ENCODE data around the gene SLC52A3.

GRCh38 chr20:757506-757905 is 10.8 kb downstream of the SLC52A3 start:
- no peak for TF ChIP-seq EZH2 (IDR thresholded peaks at IDR 0.05; ENCODE audit: borderline replicate concordance, low read depth, low read length, severe bottlenecking)
- no peak for TF ChIP-seq CTCF (IDR thresholded peaks at IDR 0.05; ENCODE audit: extremely low read depth in 1 of 2, insufficient read depth in 1 of 2, low read depth in 1 of 2, low read length in 2 of 2)
- TF ChIP-seq JUN (IDR thresholded peaks at IDR 0.05; ENCODE audit: borderline replicate concordance, insufficient read depth, insufficient read length, low read depth), result no peak
- TF ChIP-seq MAX (IDR thresholded peaks at IDR 0.05; ENCODE audit: insufficient read depth, insufficient read length), result no peak
- TF ChIP-seq MYC (IDR thresholded peaks at IDR 0.05; ENCODE audit: low read depth, low read length), result no peak
